NT2/D1 (cell line): ENCODE data around the gene MOB2.

Experiments
- SUZ12 ChIP-seq: IDR thresholded peaks from 2 replicates; pipeline ENCODE4 v1.6.1; 2011; ENCODE audit not compliant: insufficient read length, insufficient read depth; ENCODE audit errors: extremely low read depth
- YY1 ChIP-seq: IDR thresholded peaks from 2 replicates; pipeline ENCODE4 v1.6.1; 2011; ENCODE audit not compliant: insufficient read length, insufficient read depth
- ZNF274 ChIP-seq: IDR thresholded peaks from 2 replicates; pipeline ENCODE4 v1.6.1; 2011; ENCODE audit warnings: mild to moderate bottlenecking, low read depth, low read length

DNA sequence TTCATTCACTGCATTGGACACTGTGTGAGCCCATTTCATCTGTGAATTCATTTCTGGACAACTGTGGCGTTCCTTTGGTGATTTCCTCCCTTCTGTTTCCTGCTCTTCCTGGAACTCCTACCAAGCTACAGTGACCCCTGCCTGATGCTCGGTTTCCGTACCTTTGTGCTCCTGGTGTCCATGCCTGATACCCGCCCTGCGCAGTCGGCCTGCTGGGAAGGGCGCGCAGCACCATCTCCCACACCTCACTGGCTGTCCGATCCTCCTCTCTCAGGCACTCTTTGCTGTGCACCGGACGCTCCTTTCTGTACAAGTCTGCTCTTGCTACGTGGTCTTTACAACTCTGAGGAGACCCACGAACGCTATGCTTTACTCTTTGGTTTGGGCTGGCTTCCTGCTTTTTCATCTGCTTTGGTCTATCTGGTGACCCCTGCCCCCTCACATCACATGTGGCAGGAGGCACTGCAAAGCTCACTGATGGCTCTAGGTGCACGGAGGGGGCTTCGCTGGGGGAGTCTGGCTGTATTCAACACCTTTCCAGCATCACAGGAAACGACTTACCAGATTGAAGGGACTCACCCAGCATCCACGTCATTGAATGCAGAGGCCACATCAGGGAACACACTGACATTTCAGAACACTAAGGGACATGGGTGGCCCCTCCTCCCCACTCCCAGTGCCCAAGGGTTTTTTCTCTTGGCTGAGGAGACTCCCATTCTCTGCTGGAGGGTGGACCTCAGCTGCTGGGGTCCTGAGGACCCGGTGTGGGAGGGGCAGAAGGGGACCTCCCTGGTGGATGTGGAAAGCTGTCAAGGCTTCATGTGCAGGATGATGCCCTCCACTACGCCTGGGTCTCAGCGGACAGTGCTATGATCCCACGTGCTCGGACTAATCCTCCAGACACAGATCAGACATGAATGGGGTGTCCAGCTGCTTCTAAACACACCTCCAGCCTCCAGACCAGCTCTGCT, 27.0 kb upstream of the MOB2 start:
- TF ChIP-seq ZNF274 (no peak), YY1 (no peak), SUZ12 (no peak)
